Pons (tissue), 1 donor: ENCODE data around the gene NME4.
"Not testable (repeated sequence)": the region's sequence is repeated elsewhere in the genome, so short reads cannot be mapped to it uniquely, and the experiment has no call there.

Experiments
- DNase-seq: peaks from one replicate; pipeline ENCODE4 v3.0.0-alpha.2; 2016; ENCODE audit warnings: low spot score

The NME4 gene

GRCh38 chr16:377419-377951 is 19.5 kb upstream of the NME4 start:
- DNase-seq = no peak

- not testable (repeated sequence) for DNase-seq
These were observed 18.7 kb upstream of the NME4 start for GRCh38 chr16:378113-378820.

GRCh38 chr16:378821-379182 is 18.2 kb upstream of the NME4 start:
- no peak for DNase-seq

GRCh38 chr16:379183-379960 is 17.6 kb upstream of the NME4 start:
- DNase-seq = no peak

GRCh38 chr16:379961-380761 is 16.8 kb upstream of the NME4 start:
- DNase-seq = no peak

- no peak for DNase-seq
These were observed 16.3 kb upstream of the NME4 start for GRCh38 chr16:380762-381011.

GRCh38 chr16:381012-381788 is 15.8 kb upstream of the NME4 start:
- DNase-seq = no peak

- DNase-seq = peak; percentile 52
These were observed 14.9 kb upstream of the NME4 start, which contains the start of gene PGAP6 for GRCh38 chr16:381789-382717. TSS of gene PGAP6 (minus strand) at chr16:381978. CDS start at chr16:381821, 157 bp downstream.

GRCh38 chr16:383326-384051 is 13.5 kb upstream of the NME4 start:
- no peak for DNase-seq

- DNase-seq = peak; percentile 89
These were observed 10.3 kb upstream of the NME4 start for GRCh38 chr16:386641-387156.

- not testable (repeated sequence) for DNase-seq
These were observed 9.0 kb upstream of the NME4 start for GRCh38 chr16:387761-388666.

GRCh38 chr16:389352-389751 is 7.6 kb upstream of the NME4 start:
- no peak for DNase-seq

GRCh38 chr16:391885-392335 is 5.1 kb upstream of the NME4 start:
- DNase-seq = no peak

- no peak for DNase-seq
These were observed 4.5 kb upstream of the NME4 start for GRCh38 chr16:392450-393030.

GRCh38 chr16:396199-396598 is 800 bp upstream of the NME4 start:
- peak; percentile 91 for DNase-seq

GRCh38 chr16:396605-397004 is 394 bp upstream of the NME4 start:
- DNase-seq = peak; percentile 51

GRCh38 chr16:397736-398332 is 835 bp downstream of the NME4 start:
- no peak for DNase-seq
